H1 (cell line): ENCODE data around the gene CGB7. TPM values are rescaled to one million over a fixed set of nuclear protein-coding genes. Genes with fewer than 3 reads are reported as not detected.

ENCODE experiments used
- ASH2L ChIP-seq: fragments of 200-600, 300-600 bp; sonication (generic); IDR thresholded peaks from one replicate; pipeline ENCODE4 v1.7.1; 2017; ENCODE audit warnings: low read length
- BACH1 ChIP-seq: IDR thresholded peaks from 2 replicates; pipeline ENCODE4 v1.6.1; 2012; ENCODE audit warnings: low read length, improper control_type of control experiment
- CHD1 ChIP-seq: IDR thresholded peaks from 2 replicates; pipeline ENCODE4 v1.6.1; 2012; ENCODE audit warnings: low read depth, low read length, improper control_type of control experiment
- CHD7 ChIP-seq: fragments of 300-600 bp; sonication (generic); IDR thresholded peaks from 2 replicates; pipeline ENCODE4 v1.7.1; 2012; ENCODE audit warnings: low read length, moderate library complexity, mild to moderate bottlenecking, inconsistent platforms; ENCODE audit not compliant: insufficient replicate concordance
- EGR1 ChIP-seq: IDR thresholded peaks from 2 replicates; pipeline ENCODE4 v1.6.1; 2011; ENCODE audit warnings: low read depth, low read length, borderline replicate concordance
- JUN ChIP-seq: IDR thresholded peaks from 2 replicates; pipeline ENCODE4 v1.6.1; 2011; ENCODE audit warnings: low read depth, mild to moderate bottlenecking, improper control_type of control experiment, low read length
- NRF1 ChIP-seq: IDR thresholded peaks from 2 replicates; pipeline ENCODE4 v1.6.1; 2011; ENCODE audit warnings: mild to moderate bottlenecking, low read depth, low read length, improper control_type of control experiment
- RAD21 ChIP-seq, 2 experiments: IDR thresholded peaks in 1 of 2; conservative IDR thresholded peaks in 1 of 2; 2 replicates each; pipeline ENCODE4 v1.6.1; 2011; ENCODE audit warnings: low read depth in 2 of 2, low read length in 2 of 2, improper control_type of control experiment in 1 of 2, inconsistent platforms in 1 of 2, mild to moderate bottlenecking in 1 of 2, moderate library complexity in 1 of 2
- RXRA ChIP-seq: IDR thresholded peaks from 2 replicates; pipeline ENCODE4 v1.6.1; 2011; ENCODE audit warnings: low read depth, mild to moderate bottlenecking, low read length, moderate library complexity; ENCODE audit not compliant: insufficient read depth
- SP4 ChIP-seq: IDR thresholded peaks from 2 replicates; pipeline ENCODE4 v1.6.1; 2012; ENCODE audit warnings: low read length, inconsistent platforms
- TCF12 ChIP-seq: IDR thresholded peaks from 2 replicates; pipeline ENCODE4 v1.6.1; 2011; ENCODE audit warnings: low read depth, mild to moderate bottlenecking, low read length
- ZNF274 ChIP-seq: IDR thresholded peaks from 2 replicates; pipeline ENCODE4 v1.7.0; 2012; ENCODE audit warnings: low read length, borderline replicate concordance; ENCODE audit errors: extremely low read depth
- polyA plus RNA-seq, 7 experiments: library from polyadenylated mRNA; depleted of rRNA in 3 of 7; stranded (reverse) in 5 of 7; unstranded in 2 of 7; fragments of >200 nt in 5 of 7; fragments of 200-250 nt in 2 of 7; gene quantifications; 1 replicate in 5 of 7; 2 replicates in 1 of 7; 4 replicates in 1 of 7; pipeline versions ENCODE4 v1.2.1 to v1.2.3, GENCODE V29; 2011 to 2013; ENCODE audit warnings: missing spikeins in 2 of 7, mixed read lengths in 2 of 7
- total RNA-seq: library from RNA; stranded (reverse); fragmentation: NEBNext Ultra II Directional; extraction: Animal tissue kit (Norgen Biotek cat#: 25700); gene quantifications from 2 replicates; pipeline ENCODE4 v1.2.1, GENCODE V29; 2021

The CGB7 gene
- total and polyA plus RNA-seq, 2 of the 8 experiments (the other 6 are each of a cell fraction or from before 2014, with no cell fraction given) = 1.2 to 2.2 TPM

GRCh38 chr19:49086296-49086695 is 28.7 kb upstream of the CGB7 start (continued):
- no peak for TF ChIP-seq CHD7
- TF ChIP-seq SP4 = no peak
- TF ChIP-seq BACH1 = no peak
- no peak for TF ChIP-seq CHD1
- no peak for TF ChIP-seq ASH2L
- TF ChIP-seq NRF1 = no peak
- TF ChIP-seq RXRA = no peak
- TF ChIP-seq TCF12 = no peak
- TF ChIP-seq JUN = no peak
- no peak for TF ChIP-seq RAD21 (IDR thresholded peaks at IDR 0.05 in 1 of 2, conservative IDR thresholded peaks at IDR 0.05 in 1 of 2; ENCODE audit: low read depth in 2 of 2, low read length in 2 of 2)
- TF ChIP-seq ZNF274 = no peak
- TF ChIP-seq EGR1 = no peak
